T-helper 9 cell (primary cell): ENCODE results near the gene LDAH.

Experiments used
- DNase-seq: peaks from one replicate; pipeline ENCODE4 v3.0.0-alpha.2; 2020

LDAH gene

DNA sequence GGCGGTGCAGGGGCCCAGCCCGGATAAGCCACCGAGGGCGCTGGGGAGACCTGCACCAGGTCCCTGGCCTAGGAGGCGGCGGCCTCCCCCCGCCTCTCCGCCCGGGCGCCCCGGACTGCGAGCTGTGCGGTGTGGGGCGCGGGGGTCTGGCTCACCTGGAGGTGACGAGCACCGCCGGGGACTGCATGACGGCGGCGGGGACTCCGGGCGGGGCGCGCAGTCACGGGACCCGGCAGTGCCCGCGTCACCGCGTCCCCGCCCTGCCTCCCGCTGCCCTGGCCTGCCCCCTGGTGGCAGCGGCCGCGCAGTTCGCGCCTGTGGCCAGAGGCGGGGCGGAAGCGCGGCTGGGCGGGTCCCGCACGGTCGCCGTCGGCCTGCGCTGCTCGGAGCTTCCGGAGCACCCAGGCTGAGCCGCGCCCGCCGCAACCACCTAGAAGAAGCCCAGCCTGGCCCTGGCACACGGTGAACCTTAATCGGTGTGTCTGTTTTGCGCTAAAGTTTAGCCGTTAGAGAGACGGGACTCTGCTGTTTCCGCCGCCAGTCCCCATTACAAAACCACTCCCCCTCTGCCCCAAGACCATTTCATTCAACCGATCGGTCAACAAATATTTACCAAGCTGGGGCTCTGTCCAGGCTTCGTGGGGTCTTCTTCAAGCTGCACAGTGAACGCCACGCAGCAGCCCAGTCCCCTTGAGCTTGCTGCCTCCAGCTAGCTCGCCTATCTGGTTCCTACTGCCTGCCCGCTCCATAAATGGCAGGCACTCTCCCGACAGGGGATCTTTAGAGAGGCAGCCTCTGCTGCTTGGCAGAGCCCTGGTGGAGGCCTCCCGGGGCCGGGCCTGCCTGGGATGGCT lies 171.8 kb downstream of the LDAH start, which contains the start of gene HS1BP3:
Gene HS1BP3, minus strand, starts transcription at position 222 of the 854 bp plus-strand sequence. Its CDS starts 35 bp downstream, at position 187.
- DNase-seq, result peak; percentile 86

DNA sequence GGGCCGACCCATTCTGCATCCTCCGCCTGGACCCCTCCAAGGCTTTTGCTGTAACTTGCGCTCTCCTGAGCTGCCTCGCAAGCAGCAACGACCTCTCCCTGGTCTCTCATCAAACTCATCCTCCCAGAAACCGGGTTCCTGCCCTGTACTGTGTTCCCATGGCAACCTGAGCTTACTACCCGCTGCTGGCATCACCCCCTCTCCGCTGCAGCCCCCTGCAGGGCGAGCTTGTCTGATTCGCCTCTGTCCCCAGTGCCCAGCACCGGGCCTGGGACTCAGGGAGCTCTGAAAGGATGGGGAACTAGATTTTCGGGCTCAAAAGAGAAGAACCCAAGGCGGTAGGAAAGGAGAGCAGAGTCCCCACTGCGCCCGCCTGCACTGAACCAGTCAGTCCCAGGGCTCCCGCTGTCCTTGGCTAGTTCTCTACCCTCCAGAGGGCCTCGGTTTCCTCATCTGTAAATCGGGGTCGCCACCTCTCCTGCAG lies 172.5 kb downstream of the LDAH start:
- no peak for DNase-seq

GRCh38 chr2:20649976-20650375 lies 172.9 kb downstream of the LDAH start:
- DNase-seq, result no peak

- no peak for DNase-seq
Observed at GRCh38 chr2:20649576-20649975, 173.3 kb downstream of the LDAH start.

- no peak for DNase-seq
Observed at GRCh38 chr2:20648831-20649230, 174.1 kb downstream of the LDAH start.

DNA sequence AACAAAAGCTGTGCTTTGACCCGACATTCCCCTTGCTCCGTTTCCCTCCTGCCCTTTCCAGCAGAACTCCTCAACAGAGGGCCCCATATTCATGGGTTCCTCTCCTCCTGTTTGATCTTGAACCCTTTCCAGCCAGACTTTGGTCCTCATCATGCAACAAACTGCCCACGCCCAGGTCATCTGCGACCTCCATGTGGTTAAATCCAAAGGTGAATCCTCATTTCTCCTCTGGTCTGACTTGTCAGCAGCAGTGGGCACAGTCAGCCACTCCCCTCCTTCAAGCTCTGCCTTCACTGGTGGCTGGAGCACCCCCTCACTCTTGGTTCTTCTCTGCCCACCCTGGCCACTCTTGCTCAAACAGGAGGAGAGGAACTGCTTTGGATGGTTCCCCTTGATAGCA lies 174.7 kb downstream of the LDAH start:
- no peak for DNase-seq

DNA sequence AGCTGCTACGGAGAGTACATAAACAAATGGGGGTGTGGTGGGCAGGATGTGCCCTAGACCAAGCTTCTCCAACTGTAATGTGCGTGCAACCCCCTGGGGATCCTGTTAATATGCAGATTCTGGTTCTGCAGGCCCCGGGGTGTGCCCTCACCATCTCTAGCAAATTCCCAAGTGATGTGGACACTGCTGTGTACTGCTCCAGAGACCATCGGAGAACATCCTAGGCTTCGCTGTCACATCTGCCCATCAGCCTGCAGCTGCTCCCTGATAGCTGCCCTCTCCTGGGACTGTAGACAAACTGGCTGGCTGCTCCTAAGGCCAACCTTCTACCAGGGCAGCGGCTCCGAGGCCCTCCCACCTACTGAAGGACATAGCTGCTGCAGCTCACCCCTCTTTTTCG lies 175.2 kb downstream of the LDAH start:
- DNase-seq, result no peak

GRCh38 chr2:20647211-20647610 lies 175.7 kb downstream of the LDAH start:
- no peak for DNase-seq

GRCh38 chr2:20646446-20646845 lies 176.5 kb downstream of the LDAH start:
- DNase-seq, result no peak

DNA sequence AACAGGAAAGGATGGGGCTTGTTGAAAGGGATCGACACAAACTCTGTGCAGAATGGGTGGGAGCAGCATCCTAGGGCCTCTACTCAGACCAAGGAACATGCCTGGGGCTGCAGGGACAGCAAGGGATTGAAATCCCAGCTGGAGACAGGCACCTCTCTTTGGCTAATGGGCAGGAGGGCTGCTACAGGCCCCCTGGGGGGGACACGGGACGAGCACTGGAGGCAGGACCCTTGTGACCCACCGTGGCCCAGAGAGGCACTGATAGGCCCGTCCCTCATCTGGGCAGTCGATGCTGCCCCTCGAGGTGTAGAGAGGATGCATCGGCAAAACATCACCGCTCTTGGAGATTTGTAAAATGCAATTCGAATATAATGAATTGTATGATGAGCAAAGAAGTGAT lies 177.1 kb downstream of the LDAH start:
- DNase-seq, result no peak

GRCh38 chr2:20645301-20645701 lies 177.6 kb downstream of the LDAH start:
- DNase-seq, result no peak

DNA sequence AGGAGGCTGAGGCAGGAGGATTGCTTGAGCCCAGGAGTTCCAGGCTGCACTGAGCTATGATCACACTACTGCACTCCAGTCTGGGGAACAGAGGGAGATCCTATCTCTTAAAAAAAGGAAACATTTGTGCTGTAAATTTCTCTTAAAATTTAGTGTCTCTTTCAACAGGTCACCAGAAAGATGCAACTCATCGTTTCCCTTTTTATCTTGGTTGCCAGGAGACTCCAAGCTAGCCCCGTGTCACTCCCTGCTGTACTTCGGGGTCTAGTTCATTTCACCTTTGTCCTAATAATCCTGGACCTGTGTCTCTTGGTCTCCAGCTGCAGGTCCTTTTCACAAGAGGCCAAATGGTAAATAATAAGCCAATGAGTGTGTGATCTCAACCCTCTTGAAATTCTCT lies 179.1 kb downstream of the LDAH start:
- DNase-seq, result no peak

- DNase-seq, result no peak
Observed at GRCh38 chr2:20643060-20643459, 179.8 kb downstream of the LDAH start.

DNA sequence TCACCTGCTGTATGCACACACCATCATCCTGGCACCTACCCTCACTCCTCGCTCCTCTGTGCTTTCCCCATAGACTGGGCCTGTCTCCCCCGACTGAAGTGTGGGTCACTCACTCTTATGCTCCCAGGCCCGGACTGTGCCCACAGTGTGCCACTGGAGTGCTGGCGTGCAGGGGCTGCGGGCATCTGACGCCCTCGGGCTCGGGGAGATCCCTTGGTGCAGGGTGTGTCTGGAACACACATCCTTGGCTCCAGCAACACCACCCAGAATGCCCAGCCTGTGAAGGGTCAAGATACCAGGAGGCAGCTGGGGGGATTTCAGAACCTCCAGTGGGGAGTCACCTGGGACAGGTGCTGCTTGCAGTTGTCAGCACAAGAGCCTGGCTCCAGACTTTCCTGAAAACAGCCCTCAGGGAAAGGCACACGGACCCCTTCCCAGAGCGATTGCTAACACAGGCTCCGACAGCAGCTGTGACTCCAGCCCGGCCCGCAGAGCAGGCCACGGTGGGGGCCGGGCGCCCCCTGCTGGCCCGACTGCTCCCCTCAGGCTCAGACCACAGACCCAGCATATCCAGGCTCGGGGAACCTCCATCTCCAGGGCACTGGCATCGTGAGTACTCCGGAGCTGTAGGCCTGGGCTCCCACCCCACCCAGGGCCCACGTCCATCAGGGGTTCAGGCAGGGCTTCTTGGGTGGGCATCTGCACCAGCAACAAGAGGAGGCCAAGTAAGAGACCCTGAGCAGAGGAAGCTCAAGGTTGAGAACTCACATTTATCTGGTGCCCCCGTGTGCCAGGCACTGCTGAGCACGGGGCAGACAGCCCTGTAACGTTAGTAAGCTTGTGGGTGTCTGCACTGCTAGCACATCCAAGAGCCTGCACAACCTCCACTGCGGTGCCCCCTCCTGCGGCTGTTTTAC lies 180.6 kb downstream of the LDAH start:
- peak; percentile 68 for DNase-seq

DNA sequence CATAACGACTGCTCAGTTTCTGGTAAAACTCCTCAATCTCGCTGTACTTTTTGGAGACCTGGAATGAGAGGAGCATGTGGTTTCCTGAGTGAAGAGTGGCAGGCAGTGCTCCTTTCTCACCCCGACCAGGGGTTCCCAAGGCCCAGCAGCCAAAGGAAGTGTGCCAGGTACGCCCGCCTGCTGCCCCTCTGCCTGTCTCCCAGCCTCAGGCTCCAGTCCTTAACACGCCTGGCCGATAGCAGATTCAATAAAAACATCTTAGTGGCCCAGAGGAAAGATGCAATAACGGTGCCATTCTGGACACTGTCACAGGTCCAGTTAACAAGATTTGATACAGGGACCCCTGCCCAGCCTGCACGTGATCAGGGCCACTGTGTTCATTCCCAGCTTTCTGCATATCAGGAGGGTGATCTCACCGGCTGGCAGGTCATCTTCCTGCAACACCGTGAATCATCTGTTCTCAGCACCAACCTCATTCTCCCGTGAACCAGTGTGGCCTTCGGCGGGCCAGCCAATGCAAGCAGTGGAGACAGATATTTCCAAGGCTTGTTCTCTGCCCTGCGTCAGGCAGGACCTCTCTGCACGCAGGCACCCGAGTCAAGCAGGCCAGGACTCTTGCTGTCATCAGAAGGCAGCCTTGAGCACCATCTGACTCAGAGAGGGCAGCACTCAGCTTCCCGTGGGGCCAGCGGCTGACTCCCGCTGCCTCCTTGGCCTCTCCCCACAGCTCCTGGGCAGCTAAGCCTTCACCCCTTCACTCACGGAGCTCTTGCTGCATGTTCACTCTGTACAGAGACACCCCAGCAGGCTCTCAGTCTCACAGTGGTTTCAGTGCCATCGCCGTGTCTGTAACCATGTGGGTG lies 181.5 kb downstream of the LDAH start:
- no peak for DNase-seq

GRCh38 chr2:20640411-20641122 lies 182.3 kb downstream of the LDAH start:
- no peak for DNase-seq

DNA sequence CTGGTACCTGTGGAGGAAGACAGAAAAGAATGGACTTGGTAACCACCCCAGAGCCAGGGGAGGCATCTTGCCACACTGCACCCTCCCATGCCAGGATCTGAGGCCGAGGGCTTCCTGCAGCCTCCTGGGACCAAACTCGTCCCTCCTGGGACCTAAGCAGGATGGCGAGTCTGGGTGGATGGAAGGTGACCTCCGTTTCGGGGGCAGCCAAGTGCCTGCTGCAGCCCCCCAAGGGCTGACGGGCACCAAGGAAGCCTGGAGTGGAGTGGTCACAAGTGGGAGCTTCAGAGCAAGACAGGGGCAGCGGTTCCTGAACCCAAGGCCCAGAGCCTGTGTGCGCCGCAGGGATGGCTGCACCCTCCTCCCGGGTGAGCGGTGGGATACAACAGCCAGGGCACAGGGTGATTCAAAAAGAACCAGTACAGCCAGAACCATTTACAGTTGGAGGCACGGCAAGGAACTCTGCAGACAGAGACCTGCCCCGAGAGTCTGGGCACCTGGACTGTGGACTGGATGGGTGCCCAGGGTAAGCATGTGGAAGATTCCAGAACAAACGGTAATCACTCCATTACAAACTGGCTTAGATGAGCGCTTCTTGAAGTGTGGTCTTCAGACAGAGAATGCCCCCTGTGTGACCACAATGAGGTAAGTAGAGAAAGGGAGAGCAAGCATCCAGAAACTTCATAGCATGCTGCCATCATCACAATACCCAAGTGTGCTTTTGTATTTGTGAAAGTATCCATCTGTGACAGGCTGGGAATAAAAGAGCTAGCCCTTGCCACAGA lies 184.1 kb downstream of the LDAH start:
- DNase-seq, result no peak

DNA sequence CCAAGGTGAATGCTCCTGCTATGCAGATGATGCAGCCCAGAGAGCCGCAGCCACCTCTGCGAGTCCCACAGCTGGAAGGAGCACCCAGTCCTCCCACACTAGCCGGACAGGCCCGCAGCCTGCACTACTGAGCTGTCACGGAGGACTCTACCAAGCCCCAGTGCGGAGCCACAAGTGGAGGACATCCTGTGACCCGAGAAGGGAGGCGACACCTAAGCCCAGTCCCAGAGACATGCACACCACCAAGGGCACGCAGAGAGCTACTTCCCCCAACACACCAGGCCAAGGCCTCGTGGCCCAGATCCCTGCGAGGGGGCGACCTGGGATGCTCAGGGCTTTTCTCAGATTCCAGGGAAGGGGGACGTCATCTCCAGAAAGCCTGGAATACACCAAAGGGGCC lies 184.9 kb downstream of the LDAH start:
- no peak for DNase-seq

DNA sequence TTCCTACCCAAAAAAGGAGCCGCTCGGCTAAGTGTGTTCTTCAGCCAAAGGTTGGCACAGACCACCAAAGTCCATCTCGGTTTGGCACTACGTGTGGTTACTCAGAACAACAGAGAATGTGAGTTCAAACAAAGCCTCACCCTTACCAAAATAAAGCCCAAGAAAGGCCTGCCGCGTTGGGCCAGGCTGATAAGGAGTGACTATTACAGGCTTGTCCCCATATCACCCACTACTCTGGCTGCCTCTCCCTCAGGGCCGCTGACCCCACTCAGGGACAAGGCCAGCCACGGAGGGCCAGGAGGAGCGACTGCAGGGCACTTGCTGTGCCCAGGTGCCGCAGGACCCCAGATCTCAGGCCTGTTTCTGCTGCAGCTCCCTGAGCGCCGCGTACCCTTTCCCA lies 185.8 kb downstream of the LDAH start:
- no peak for DNase-seq

DNA sequence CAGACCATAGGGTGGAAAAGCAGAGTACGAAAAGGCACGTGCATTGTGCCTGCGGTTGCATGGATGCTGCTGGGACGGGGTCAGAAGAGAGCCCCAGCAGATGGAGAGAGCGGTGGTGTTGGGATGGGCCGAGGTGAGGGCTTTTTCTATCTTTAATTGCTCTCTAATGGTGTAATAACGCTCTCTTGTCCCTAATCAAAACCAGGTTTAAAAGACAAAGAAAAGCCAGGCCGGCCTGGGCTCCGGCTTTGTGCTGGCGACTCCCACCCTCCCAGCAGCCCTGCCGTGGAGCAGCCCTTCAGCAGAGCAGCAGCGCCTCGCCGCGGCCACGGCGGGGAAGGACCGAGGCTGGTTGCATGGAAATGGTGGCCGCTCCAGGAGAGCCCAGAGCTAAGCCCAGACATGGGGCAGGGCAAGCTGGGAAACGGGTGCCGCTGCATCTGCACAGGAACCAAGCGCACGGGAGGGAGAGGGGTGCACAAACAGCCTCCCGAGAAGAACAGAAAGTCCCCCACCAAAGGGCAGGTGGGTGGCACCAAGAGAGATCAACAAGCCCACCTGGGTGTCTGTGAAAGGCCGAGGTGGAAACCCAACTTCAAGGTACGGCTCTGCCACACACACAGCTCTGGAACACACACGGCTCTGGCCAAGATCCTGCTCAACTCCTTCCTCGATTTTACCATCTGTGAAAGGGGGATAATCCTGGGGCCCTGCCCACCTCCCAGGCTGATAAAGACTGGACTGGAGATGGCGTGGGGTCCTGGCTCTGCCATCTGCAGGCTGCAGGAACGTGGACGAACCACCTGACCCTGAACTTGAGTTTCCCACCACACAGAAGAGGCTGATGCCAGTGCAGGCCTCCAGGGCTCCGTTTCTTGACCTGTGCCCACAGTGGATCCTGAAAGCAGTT lies 187.0 kb downstream of the LDAH start:
- no peak for DNase-seq
